Measurements from ENCODE around the gene SYCE3. TPM values are rescaled to one million over a fixed set of nuclear protein-coding genes. Genes with fewer than 3 reads are reported as not detected.
A peak's percentile ranks its signal among the peaks of the same experiment; 100 is the strongest.

Gene SYCE3
- total RNA-seq, 2 donors from 2014 or later: not detected

DNA sequence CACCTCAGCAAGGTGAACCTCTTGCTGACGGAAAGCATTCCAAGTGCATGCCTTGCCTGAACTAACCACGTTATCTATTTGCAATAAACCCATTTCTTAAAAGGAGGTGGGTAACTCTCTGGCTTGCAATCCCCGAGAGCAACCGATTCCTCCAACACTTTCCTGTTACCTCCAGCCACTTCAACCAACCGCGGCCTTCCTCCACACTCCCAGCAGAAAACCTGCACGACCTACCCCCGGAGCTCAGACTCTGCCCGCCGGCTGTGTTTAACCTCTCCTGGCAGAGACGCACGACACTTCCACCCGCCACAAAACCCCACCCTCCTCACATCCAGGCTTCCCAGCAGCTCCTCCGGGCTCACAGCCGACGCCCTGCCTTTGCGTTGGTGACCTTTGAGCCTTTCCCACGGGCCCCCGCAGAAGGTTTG lies 38.0 kb downstream of the SYCE3 start:
- Histone ChIP-seq H3K4me3 (peak overlapping the region; percentile 85), H3K27ac (peak overlapping the region; percentile 100), H3K9me3 (no peaks in the 10 kb centered on the region), H3K4me1 (peaks cover 16% of the 10 kb centered on the region), H3K36me3 (peaks cover 10% of the 10 kb centered on the region), H3K9ac (ENCODE audit: low read depth in 2 of 2, low read length in 2 of 2) (peak overlapping the region; percentile 86), H3K27me3 (no peaks in the 10 kb centered on the region)
- intact Hi-C loops (cut with DNase I): loop anchor here (5.0 kb wide), 1 partner anchor 38 kb away; the partner anchor contains the start of gene SYCE3
- no peak for TF ChIP-seq CTCF (IDR thresholded peaks at IDR 0.05)
- DNase-seq: peak; percentile 83

DNA sequence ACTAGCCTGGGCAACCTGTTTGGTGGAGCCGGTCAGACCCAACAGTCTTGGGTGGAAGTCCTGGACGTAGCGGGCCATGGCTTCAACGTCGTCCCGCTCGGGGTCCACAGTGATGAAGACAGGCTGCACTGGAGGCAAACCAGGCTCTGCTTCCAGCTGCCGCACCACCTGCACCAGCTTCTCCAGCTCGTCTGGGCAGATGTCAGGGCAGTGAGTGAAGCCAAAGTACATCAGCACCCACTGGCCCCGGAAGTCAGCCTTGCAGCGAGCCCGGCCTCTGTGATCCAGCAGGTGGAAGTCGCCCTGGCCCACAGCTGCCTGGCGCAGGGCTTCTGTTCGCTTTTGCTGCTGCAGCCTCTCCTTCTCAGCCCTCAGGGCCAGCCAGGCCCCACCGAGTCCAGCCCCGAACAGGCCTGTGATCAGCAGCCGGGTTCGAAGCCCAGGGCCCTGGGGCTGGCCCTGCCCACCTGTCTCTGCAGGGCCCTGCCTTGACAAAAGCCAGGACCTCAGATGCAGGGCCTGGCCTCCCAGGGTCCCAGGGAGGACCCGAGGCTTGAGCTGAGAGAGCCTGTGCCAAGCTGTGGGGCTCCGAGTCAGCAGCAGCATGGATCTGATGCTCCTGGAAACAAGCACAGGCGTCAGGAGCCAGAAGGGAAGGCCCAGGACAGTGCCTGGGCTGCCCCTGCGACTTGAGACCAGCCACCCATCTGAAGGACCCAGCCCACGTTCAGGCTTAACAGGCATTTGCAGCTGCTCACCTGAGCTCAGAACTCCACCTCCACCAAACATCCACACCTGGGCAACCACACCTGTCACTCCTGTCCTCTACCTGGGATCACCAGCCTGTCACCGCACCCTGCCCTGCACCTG lies 38.7 kb downstream of the SYCE3 start:
- Histone ChIP-seq H3K27ac (peak overlapping the region; percentile 100), H3K9me3 (no peaks in the 10 kb centered on the region), H3K4me3 (peak overlapping the region; percentile 85), H3K4me1 (peaks cover 12% of the 10 kb centered on the region), H3K27me3 (no peaks in the 10 kb centered on the region), H3K9ac (ENCODE audit: low read depth in 2 of 2, low read length in 2 of 2) (peak overlapping the region; percentile 86), H3K36me3 (peaks cover 10% of the 10 kb centered on the region)
- DNase-seq: peak; percentile 67
- TF ChIP-seq CTCF (IDR thresholded peaks at IDR 0.05): no peak
- intact Hi-C loops (cut with DNase I): loop anchor here (5.0 kb wide), 1 partner anchor 38 kb away; the partner anchor contains the start of gene SYCE3

DNA sequence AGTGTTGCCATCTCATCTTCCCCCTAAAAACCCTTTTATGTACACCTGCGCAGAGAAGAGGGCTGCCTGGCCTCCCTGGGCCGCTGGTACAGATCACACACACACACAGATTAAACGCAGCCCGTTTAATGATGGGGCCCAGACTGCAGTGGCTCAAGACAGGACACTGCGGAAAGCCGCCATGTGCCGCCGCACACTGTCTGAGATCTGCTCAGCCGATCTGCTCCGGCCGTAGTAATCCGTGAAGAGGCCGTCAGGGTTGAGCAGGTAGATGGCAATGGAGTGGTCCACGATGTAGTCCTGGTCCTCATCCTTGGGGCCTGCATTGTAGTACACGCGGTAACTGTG lies 39.3 kb downstream of the SYCE3 start:
- Histone ChIP-seq H3K36me3 (peaks cover 10% of the 10 kb centered on the region), H3K9ac (ENCODE audit: low read depth in 2 of 2, low read length in 2 of 2) (peak overlapping the region in 1 of 2 donors; percentile 86), H3K27me3 (no peaks in the 10 kb centered on the region), H3K27ac (peak overlapping the region; percentile 100), H3K4me3 (no peak overlapping the region), H3K9me3 (no peaks in the 10 kb centered on the region), H3K4me1 (peaks cover 10% of the 10 kb centered on the region)
- no peak for TF ChIP-seq CTCF (IDR thresholded peaks at IDR 0.05)
- DNase-seq: no peak
- intact Hi-C loops (cut with DNase I): loop anchor here (5.0 kb wide), 1 partner anchor 39 kb away; the partner anchor contains the start of gene SYCE3

DNA sequence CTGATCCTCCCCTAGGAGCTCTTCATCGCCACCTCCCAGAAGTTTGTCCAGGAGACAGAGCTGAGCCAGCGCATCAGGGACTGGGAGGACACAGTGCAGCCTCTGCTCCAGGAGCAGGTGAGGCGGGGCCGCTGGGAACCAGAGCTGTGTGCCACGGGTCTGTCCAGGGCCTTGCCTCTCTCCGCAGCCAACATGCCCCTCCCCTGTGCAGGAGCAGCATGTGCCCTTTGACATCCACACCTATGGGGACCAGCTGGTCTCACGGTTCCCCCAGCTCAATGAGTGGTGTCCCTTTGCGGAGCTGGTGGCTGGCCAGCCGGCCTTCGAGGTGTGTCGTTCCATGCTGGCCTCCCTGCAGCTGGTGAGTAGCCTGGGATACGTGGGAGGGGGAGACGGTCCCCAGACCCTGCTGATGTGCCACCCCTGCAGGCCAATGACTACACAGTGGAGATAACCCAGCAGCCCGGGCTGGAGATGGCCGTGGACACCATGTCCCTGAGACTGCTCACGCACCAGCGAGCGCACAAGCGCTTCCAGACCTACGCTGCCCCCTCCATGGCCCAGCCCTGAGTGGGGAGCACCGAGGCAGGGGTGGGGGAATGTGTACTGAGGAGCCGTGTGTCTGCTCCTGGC lies 39.8 kb downstream of the SYCE3 start:
- Histone ChIP-seq H3K4me1 (peaks cover 10% of the 10 kb centered on the region), H3K27ac (no peak overlapping the region), H3K9me3 (no peaks in the 10 kb centered on the region), H3K4me3 (no peak overlapping the region), H3K9ac (ENCODE audit: low read depth in 2 of 2, low read length in 2 of 2) (no peak overlapping the region), H3K36me3 (peaks cover 15% of the 10 kb centered on the region), H3K27me3 (no peaks in the 10 kb centered on the region)
- no peak for DNase-seq
- intact Hi-C loops (cut with DNase I): loop anchor here (5.0 kb wide), 1 partner anchor 39 kb away; the partner anchor contains the start of gene SYCE3
- TF ChIP-seq CTCF (IDR thresholded peaks at IDR 0.05): no peak

GRCh38 chr22:50522208-50522805 lies 40.4 kb downstream of the SYCE3 start:
- TF ChIP-seq CTCF (IDR thresholded peaks at IDR 0.05): no peak
- no peak overlapping the region for H3K9ac ChIP-seq (ENCODE audit: low read depth in 2 of 2, low read length in 2 of 2)
- H3K36me3 ChIP-seq: peaks cover 15% of the 10 kb centered on the region

More at GRCh38 chr22:50522208-50522805, 40.4 kb downstream of the SYCE3 start:
- Histone ChIP-seq H3K4me1 (peaks cover 10% of the 10 kb centered on the region), H3K9me3 (no peaks in the 10 kb centered on the region), H3K27ac (no peak overlapping the region), H3K27me3 (no peaks in the 10 kb centered on the region), H3K4me3 (no peak overlapping the region)
- no peak for DNase-seq
- intact Hi-C loops (cut with DNase I): loop anchor here (5.0 kb wide), 1 partner anchor 40 kb away; the partner anchor contains the start of gene SYCE3

Data from colonic mucosa (tissue), 4 donors.